OCI-LY7 (cell line): Measurements from ENCODE around the gene WDFY4. TPM values are rescaled to one million over a fixed set of nuclear protein-coding genes. Genes with fewer than 3 reads are reported as not detected.

Experiments used
- BruUV-seq: library from RNA; stranded (reverse); fragments of 400-500 nt; replicated peaks from 2 replicates; lab custom pipeline; 2021; lab: Mats Ljungman, UMichigan
- CTCF ChIA-PET: fragments of 300-600 bp; sonication (Branson Sonifier 250); formaldehyde crosslinking; loops from one replicate; lab custom pipeline; 2022; ENCODE audit warnings: antibody characterized with exemption; ENCODE audit not compliant: unreplicated experiment; lab: Charles Lee
- POLR2A ChIA-PET: fragments of 300-600 bp; sonication (Branson Sonifier 250); formaldehyde crosslinking; loops from one replicate; lab custom pipeline; 2022; ENCODE audit warnings: antibody characterized with exemption; lab: Charles Lee
- DNase-seq: peaks from one replicate; pipeline ENCODE4 v3.0.0-alpha.2; 2015; ENCODE audit warnings: low spot score
- H2AFZ ChIP-seq: fragments of 200-600 bp; sonication (generic), shearing (Covaris generic); 2 replicates; pipeline ENCODE4 v1.6.1; 2014; ENCODE audit warnings: mild to moderate bottlenecking, antibody characterized with exemption, low read length, moderate library complexity
- H3K27ac ChIP-seq: fragments of 200-600 bp; sonication (generic); 2 replicates; pipeline ENCODE4 v1.5.1; 2014; ENCODE audit warnings: mixed run types, low read depth, mild to moderate bottlenecking, moderate library complexity, low read length, inconsistent platforms; ENCODE audit not compliant: poor library complexity, severe bottlenecking
- H3K36me3 ChIP-seq: fragments of 200-600 bp; sonication (generic); 2 replicates; pipeline ENCODE4 v1.6.1; 2014; ENCODE audit warnings: mild to moderate bottlenecking, antibody characterized with exemption, low read length, moderate library complexity, mixed read lengths; ENCODE audit not compliant: insufficient read depth
- H3K4me1 ChIP-seq: fragments of 200-600 bp; sonication (generic); 2 replicates; pipeline ENCODE4 v1.5.1; 2014; ENCODE audit warnings: mild to moderate bottlenecking, low read length; ENCODE audit not compliant: insufficient read depth, poor library complexity, severe bottlenecking
- H3K4me2 ChIP-seq: fragments of 200-600 bp; sonication (generic); 2 replicates; pipeline ENCODE4 v1.6.1; 2014; ENCODE audit warnings: mild to moderate bottlenecking, low read length
- H3K4me3 ChIP-seq: fragments of 200-600 bp; sonication (generic); 2 replicates; pipeline ENCODE4 v1.5.1; 2014; ENCODE audit warnings: mild to moderate bottlenecking, low read depth, low read length; ENCODE audit not compliant: poor library complexity, severe bottlenecking
- H3K79me2 ChIP-seq: fragments of 200-600 bp; sonication (generic); 2 replicates; pipeline ENCODE4 v1.6.1; 2016; ENCODE audit warnings: low read depth, mild to moderate bottlenecking, low read length, moderate library complexity, mixed read lengths; ENCODE audit not compliant: insufficient read depth
- H3K9me2 ChIP-seq: fragments of 200-600 bp; sonication (generic); 2 replicates; pipeline ENCODE4 v1.6.1; 2016; ENCODE audit warnings: mild to moderate bottlenecking, low read length, mixed read lengths; ENCODE audit not compliant: insufficient read depth
- H3K9me3 ChIP-seq: fragments of 200-600 bp; sonication (generic); 2 replicates; pipeline ENCODE4 v1.6.1; 2014; ENCODE audit warnings: mild to moderate bottlenecking, mixed run types, low read length, mixed read lengths
- H4K20me1 ChIP-seq: fragments of 200-600 bp; sonication (generic); 2 replicates; pipeline ENCODE4 v1.6.1; 2014; ENCODE audit warnings: mild to moderate bottlenecking, antibody characterized with exemption, low read length, moderate library complexity, mixed read lengths; ENCODE audit not compliant: insufficient read depth
- CTCF ChIP-seq: fragments of 200-600 bp; sonication (generic); conservative IDR thresholded peaks from 2 replicates; pipeline ENCODE4 v1.5.1; 2014; ENCODE audit warnings: mild to moderate bottlenecking, antibody characterized with exemption, low read length, moderate library complexity, mixed read lengths
- EZH2phosphoT487 ChIP-seq: fragments of 200-600 bp; sonication (generic); IDR thresholded peaks from 2 replicates; pipeline ENCODE4 v1.6.1; 2018; ENCODE audit warnings: low read depth, borderline replicate concordance, mild to moderate bottlenecking, mixed run types, antibody characterized with exemption, low read length, moderate library complexity, mixed read lengths
- intact Hi-C: fragments of 100-400 bp; cut with micrococcal nuclease; formaldehyde crosslinking; loops from one replicate; pipeline ENCODE4 v1.10.0; 2022; ENCODE audit not compliant: unreplicated experiment
- total RNA-seq, 2 experiments: library from RNA; depleted of rRNA in 1 of 2; stranded (reverse); fragments of >200 nt in 1 of 2; shearing (Covaris generic) in 1 of 2; gene quantifications; 2 replicates each; pipeline ENCODE4 v1.2.3, GENCODE V29; 2014 to 2022

WDFY4 gene
- total RNA-seq, 2 experiments from 2014 or later, result 51.5 to 85.6 TPM

- Histone ChIP-seq H4K20me1 (no peaks in the 10 kb centered on the region; the same call in 1 of the 2 replicates), H3K79me2 (no peaks in the 10 kb centered on the region), H3K4me3 (no peak overlapping the region), H3K9me2 (no peaks in the 10 kb centered on the region), H3K4me1 (no peaks in the 10 kb centered on the region), H3K9me3 (no peaks in the 10 kb centered on the region), H3K27ac (no peak overlapping the region), H3K4me2 (no peak overlapping the region), H3K36me3 (peaks cover 93% of the 10 kb centered on the region), H2AFZ (no peak overlapping the region)
- no peak for TF ChIP-seq EZH2phosphoT487
- no peak for TF ChIP-seq CTCF
- no TSS peak for BruUV-seq
- intact Hi-C loops, result no loop called here
- ChIA-PET POLR2A (no interaction called here), CTCF (no interaction called here)
- DNase-seq, result no peak
Measured at GRCh38 chr10:48836605-48837004, 151.9 kb downstream of the WDFY4 start.

- CTCF ChIA-PET, result no interaction called here
- H4K20me1 ChIP-seq, result no peaks in the 10 kb centered on the region; the same call in 1 of the 2 replicates
- no TSS peak for BruUV-seq
Measured at GRCh38 chr10:48838834-48839233, 154.2 kb downstream of the WDFY4 start.

More at GRCh38 chr10:48838834-48839233, 154.2 kb downstream of the WDFY4 start:
- H3K9me3 ChIP-seq, result no peaks in the 10 kb centered on the region
- peaks cover 92% of the 10 kb centered on the region for H3K36me3 ChIP-seq
- no peak overlapping the region for H3K4me2 ChIP-seq
- no peaks in the 10 kb centered on the region for H3K9me2 ChIP-seq
- H3K4me1 ChIP-seq, result no peaks in the 10 kb centered on the region
- no peak for DNase-seq
- H3K27ac ChIP-seq, result no peak overlapping the region
- POLR2A ChIA-PET, result no interaction called here
- H3K4me3 ChIP-seq, result no peak overlapping the region
- TF ChIP-seq EZH2phosphoT487, result no peak
- TF ChIP-seq CTCF, result no peak
- intact Hi-C loops, result no loop called here
- H2AFZ ChIP-seq, result no peak overlapping the region
- no peaks in the 10 kb centered on the region for H3K79me2 ChIP-seq
